HEK293 (cell line): ENCODE results near the gene UGT1A4.

Experiments
- KLF10 ChIP-seq: fragments of 450-650 bp; IDR thresholded peaks from 2 replicates; pipeline ENCODE4 v1.5.1; 2018; ENCODE audit warnings: missing biosample characterization, mild to moderate bottlenecking, missing genetic modification characterization
- TRIM28 ChIP-seq: IDR thresholded peaks from 2 replicates; pipeline ENCODE4 v1.6.1; 2011; ENCODE audit warnings: low read length, control low read depth, borderline replicate concordance
- ZNF138 ChIP-seq: fragments of 450-650 bp; formaldehyde crosslinking; IDR thresholded peaks from 2 replicates; pipeline ENCODE4 v1.5.1; 2016; ENCODE audit warnings: missing biosample characterization, missing genetic modification characterization, borderline replicate concordance
- TF ChIP-seq, protein P1 (sequence below): fragments of 450-650 bp; formaldehyde crosslinking; IDR thresholded peaks from 2 replicates; pipeline ENCODE4 v1.5.1; 2017; ENCODE audit warnings: missing biosample characterization, missing genetic modification characterization
- TF ChIP-seq, protein P2 (sequence below): fragments of 450-650 bp; formaldehyde crosslinking; IDR thresholded peaks from 2 replicates; pipeline ENCODE4 v1.5.1; 2016; ENCODE audit warnings: missing biosample characterization, missing genetic modification characterization

DNA sequence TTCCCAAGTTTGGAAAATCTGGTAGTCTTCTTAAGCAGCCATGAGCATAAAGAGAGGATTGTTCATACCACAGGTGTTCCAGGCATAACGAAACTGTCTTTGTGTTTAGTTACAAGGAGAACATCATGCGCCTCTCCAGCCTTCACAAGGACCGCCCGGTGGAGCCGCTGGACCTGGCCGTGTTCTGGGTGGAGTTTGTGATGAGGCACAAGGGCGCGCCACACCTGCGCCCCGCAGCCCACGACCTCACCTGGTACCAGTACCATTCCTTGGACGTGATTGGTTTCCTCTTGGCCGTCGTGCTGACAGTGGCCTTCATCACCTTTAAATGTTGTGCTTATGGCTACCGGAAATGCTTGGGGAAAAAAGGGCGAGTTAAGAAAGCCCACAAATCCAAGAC, 53.6 kb downstream of the UGT1A4 start:
- TF ChIP-seq KLF10 (tag by site-specific recombination) (no peak), TRIM28 (no peak), ZNF138 (no peak)
- TF ChIP-seq, protein P1, sequence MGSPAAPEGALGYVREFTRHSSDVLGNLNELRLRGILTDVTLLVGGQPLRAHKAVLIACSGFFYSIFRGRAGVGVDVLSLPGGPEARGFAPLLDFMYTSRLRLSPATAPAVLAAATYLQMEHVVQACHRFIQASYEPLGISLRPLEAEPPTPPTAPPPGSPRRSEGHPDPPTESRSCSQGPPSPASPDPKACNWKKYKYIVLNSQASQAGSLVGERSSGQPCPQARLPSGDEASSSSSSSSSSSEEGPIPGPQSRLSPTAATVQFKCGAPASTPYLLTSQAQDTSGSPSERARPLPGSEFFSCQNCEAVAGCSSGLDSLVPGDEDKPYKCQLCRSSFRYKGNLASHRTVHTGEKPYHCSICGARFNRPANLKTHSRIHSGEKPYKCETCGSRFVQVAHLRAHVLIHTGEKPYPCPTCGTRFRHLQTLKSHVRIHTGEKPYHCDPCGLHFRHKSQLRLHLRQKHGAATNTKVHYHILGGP (tag by site-specific recombination): no peak
- TF ChIP-seq, protein P2, sequence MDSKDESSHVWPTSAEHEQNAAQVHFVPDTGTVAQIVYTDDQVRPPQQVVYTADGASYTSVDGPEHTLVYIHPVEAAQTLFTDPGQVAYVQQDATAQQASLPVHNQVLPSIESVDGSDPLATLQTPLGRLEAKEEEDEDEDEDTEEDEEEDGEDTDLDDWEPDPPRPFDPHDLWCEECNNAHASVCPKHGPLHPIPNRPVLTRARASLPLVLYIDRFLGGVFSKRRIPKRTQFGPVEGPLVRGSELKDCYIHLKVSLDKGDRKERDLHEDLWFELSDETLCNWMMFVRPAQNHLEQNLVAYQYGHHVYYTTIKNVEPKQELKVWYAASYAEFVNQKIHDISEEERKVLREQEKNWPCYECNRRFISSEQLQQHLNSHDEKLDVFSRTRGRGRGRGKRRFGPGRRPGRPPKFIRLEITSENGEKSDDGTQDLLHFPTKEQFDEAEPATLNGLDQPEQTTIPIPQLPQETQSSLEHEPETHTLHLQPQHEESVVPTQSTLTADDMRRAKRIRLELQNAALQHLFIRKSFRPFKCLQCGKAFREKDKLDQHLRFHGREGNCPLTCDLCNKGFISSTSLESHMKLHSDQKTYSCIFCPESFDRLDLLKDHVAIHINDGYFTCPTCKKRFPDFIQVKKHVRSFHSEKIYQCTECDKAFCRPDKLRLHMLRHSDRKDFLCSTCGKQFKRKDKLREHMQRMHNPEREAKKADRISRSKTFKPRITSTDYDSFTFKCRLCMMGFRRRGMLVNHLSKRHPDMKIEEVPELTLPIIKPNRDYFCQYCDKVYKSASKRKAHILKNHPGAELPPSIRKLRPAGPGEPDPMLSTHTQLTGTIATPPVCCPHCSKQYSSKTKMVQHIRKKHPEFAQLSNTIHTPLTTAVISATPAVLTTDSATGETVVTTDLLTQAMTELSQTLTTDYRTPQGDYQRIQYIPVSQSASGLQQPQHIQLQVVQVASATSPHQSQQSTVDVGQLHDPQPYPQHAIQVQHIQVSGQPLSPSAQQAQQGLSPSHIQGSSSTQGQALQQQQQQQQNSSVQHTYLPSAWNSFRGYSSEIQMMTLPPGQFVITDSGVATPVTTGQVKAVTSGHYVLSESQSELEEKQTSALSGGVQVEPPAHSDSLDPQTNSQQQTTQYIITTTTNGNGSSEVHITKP: no peak
